Stomach (tissue), 9 donors: ENCODE results near the gene AIG1. TPM values are rescaled to one million over a fixed set of nuclear protein-coding genes. Genes with fewer than 3 reads are reported as not detected.

Experiments
- DNase-seq, 2 donors: peaks; one replicate each; pipeline versions ENCODE4 v3.0.0 to v3.0.0-alpha.2; 2013 to 2019
- H3K27ac ChIP-seq, 5 donors: fragments of 200-600 bp in 4 of 5; sonication (generic) in 4 of 5; one replicate each; pipeline ENCODE4 v1.5.1; 2013 to 2019; ENCODE audit warnings: mild to moderate bottlenecking in 1 of 5, moderate library complexity in 1 of 5
- H3K27me3 ChIP-seq, 3 donors: fragments of 200-600 bp; sonication (generic); one replicate each; pipeline ENCODE4 v1.5.1; 2017 to 2019; ENCODE audit warnings: mixed run types in 1 of 3
- H3K36me3 ChIP-seq, 4 donors: fragments of 200-600 bp; sonication (generic); 1 replicate in 3 of 4; 2 replicates in 1 of 4; pipeline ENCODE4 v1.5.1; 2016 to 2019
- H3K4me1 ChIP-seq, 4 donors: fragments of 200-600 bp; sonication (generic); one replicate each; pipeline ENCODE4 v1.5.1; 2016 to 2019
- H3K4me3 ChIP-seq, 4 donors: fragments of 200-600 bp; sonication (generic) in 3 of 4; one replicate each; pipeline ENCODE4 v1.5.1; 2016 to 2019; ENCODE audit warnings: mild to moderate bottlenecking in 1 of 4
- H3K9me3 ChIP-seq, 4 donors: fragments of 200-600 bp; sonication (generic); one replicate each; pipeline ENCODE4 v1.5.1; 2016 to 2019
- EP300 ChIP-seq: sonication (generic); formaldehyde crosslinking; IDR thresholded peaks from one replicate; pipeline ENCODE4 v1.6.1; 2017; ENCODE audit warnings: antibody characterized with exemption
- POLR2A ChIP-seq, 4 donors: fragments of 450-650 bp; IDR thresholded peaks; one replicate each; pipeline ENCODE4 v1.6.1; 2016; ENCODE audit warnings: antibody characterized with exemption in 4 of 4, control low read depth in 2 of 4, mild to moderate bottlenecking in 1 of 4, moderate library complexity in 1 of 4
- POLR2AphosphoS5 ChIP-seq, 3 donors: sonication (generic); formaldehyde crosslinking; IDR thresholded peaks; one replicate each; pipeline ENCODE4 v1.6.1; 2016; ENCODE audit warnings: antibody characterized with exemption in 3 of 3
- WGBS, 5 donors: extraction: QIAGEN DNeasy Blood & Tissue Kit in 3 of 5; methylation state at CpG; one replicate each; pipeline versions ENCODE4 v1.1.5 to v1.1.7; 2013 to 2018; 5-methylcytosine and 5-hydroxymethylcytosine counted together
- intact Hi-C: fragments of 100-400 bp; cut with DNase I; formaldehyde crosslinking; loops from one replicate; pipeline ENCODE4 v1.15.1; 2023; ENCODE audit warnings: low total_unique reads
- polyA plus RNA-seq, 3 donors: library from polyadenylated mRNA; stranded (reverse); fragments of 200-250 nt; gene quantifications; one replicate each; pipeline ENCODE4 v1.2.3, GENCODE V29; 2013
- total RNA-seq, 5 donors: library from RNA; depleted of rRNA; stranded (reverse); fragments of >200 nt; gene quantifications; one replicate each; pipeline versions ENCODE4 v1.1.0 to v1.2.3, GENCODE V29; 2014 to 2016
- TF ChIP-seq, protein P1 (sequence below), 7 experiments: fragments of 450-650 bp in 4 of 7; fragments of 200-600 bp in 3 of 7; sonication (generic) in 3 of 7; IDR thresholded peaks; one replicate each; pipeline ENCODE4 v1.5.1; 2016 to 2019; ENCODE audit warnings: antibody characterized with exemption in 7 of 7, control low read depth in 2 of 7, mild to moderate bottlenecking in 1 of 7
- donor health status: healthy with polysubstance abuse.
- donor health status: Bipolar disorder and iron deficiency.
- donor health status: healthy.

Gene AIG1
- total and polyA plus RNA-seq, 8 donors = 10.8 to 220 (median 29.7) TPM; not detected in 1

DNA sequence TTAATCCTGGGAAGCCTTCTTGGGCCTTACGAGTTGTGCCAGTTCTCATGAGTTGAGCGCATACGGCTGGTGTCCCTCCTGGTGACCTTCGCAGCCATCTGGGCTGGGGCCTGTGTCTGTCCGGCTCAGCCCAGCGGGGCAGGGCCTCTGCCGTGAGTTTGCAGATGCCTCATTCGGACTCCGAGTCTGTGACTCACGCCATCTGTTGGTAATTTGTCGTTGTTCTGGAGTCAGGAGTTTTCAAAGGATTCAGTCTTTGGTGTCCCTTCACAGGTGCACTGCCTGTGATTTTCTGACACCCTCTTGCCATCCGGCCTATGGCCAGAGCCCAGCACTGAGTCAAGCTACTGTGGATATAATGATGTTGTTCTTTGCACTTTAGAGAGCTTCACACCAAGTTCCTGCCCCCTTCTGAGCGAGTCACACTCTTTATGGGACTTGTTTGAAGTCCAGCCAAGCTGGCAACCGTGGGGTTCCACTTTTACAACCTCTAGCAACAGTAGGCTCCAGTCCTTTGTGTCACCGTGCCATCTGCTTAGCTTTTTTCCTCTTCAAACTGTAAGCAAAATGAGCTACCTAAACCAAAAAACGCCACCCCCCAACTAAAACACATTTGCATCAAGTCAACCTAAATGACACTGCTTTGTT lies 175.6 kb downstream of the AIG1 start:
- TF ChIP-seq, protein P1, sequence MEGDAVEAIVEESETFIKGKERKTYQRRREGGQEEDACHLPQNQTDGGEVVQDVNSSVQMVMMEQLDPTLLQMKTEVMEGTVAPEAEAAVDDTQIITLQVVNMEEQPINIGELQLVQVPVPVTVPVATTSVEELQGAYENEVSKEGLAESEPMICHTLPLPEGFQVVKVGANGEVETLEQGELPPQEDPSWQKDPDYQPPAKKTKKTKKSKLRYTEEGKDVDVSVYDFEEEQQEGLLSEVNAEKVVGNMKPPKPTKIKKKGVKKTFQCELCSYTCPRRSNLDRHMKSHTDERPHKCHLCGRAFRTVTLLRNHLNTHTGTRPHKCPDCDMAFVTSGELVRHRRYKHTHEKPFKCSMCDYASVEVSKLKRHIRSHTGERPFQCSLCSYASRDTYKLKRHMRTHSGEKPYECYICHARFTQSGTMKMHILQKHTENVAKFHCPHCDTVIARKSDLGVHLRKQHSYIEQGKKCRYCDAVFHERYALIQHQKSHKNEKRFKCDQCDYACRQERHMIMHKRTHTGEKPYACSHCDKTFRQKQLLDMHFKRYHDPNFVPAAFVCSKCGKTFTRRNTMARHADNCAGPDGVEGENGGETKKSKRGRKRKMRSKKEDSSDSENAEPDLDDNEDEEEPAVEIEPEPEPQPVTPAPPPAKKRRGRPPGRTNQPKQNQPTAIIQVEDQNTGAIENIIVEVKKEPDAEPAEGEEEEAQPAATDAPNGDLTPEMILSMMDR (IDR thresholded peaks at IDR 0.05) = no peak
- TF ChIP-seq POLR2A (IDR thresholded peaks at IDR 0.05) (no peak), POLR2AphosphoS5 (IDR thresholded peaks at IDR 0.05) (no peak), EP300 (no peak)
- Histone ChIP-seq H3K9me3 (no peaks in the 10 kb centered on the region), H3K36me3 (no peaks in the 10 kb centered on the region), H3K4me1 (no peaks in the 10 kb centered on the region), H3K4me3 (no peak overlapping the region), H3K27me3 (no peaks in the 10 kb centered on the region), H3K27ac (no peak overlapping the region)
- intact Hi-C loops = no loop called here
- DNase-seq = no peak
- 83 to 93% (median 88%) methylated on average over 16 of the region's 16 CpGs for WGBS, 5 donors

DNA sequence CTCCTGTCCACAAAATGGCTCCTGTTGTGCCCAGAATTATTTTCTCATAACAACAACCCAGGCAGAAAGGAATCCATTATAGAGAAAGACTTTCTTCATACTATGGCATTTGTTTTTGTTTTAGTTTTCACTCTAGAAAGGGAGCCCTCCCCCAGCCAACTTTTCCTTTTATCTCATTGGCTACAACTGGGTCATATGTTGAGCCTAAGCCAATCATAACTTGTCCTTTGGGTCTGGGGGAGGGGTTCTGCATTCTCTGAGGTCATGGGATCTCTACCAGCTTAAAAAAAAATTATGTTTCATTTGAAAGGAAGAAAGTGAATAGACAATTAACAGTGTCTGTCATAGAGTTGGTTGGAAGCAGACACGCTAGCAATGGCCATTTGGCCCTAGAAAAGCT lies 177.6 kb downstream of the AIG1 start:
- no peak for DNase-seq
- 97 to 100% (median 97%) methylated on average over 1 of the region's 1 CpG for WGBS, 5 donors
- intact Hi-C loops = no loop called here
- Histone ChIP-seq H3K4me1 (no peaks in the 10 kb centered on the region), H3K27me3 (no peaks in the 10 kb centered on the region), H3K27ac (no peak overlapping the region), H3K4me3 (no peak overlapping the region), H3K36me3 (no peaks in the 10 kb centered on the region), H3K9me3 (no peaks in the 10 kb centered on the region)
- TF ChIP-seq POLR2AphosphoS5 (IDR thresholded peaks at IDR 0.05) (no peak), POLR2A (IDR thresholded peaks at IDR 0.05) (no peak), EP300 (no peak)
- TF ChIP-seq, protein P1 (IDR thresholded peaks at IDR 0.05) = no peak

DNA sequence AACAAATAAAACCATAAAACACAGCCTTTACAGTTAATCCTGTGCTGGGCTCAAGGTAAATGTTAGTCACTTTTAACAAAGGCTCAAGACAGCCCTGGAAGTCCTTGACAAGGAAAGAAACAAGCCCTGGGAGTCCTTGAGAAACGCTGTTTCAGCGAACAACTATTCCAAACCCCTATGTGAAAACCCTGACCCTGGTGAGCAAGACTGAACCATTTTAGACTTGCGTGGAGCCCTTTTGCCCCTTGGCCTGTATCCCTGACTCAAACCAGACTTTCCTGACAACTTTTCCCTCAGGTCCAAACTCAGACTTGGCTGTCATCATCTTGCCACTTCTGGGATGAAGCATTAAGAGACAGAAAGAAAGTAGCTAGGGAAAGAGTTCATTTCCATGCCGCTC lies 180.4 kb downstream of the AIG1 start:
- 87 to 92% (median 90%) methylated on average over 4 of the region's 4 CpGs for WGBS, 5 donors
- no peak overlapping the region for H3K27ac ChIP-seq
- H3K9me3 ChIP-seq = no peaks in the 10 kb centered on the region
- no peaks in the 10 kb centered on the region for H3K4me1 ChIP-seq
- H3K27me3 ChIP-seq = no peaks in the 10 kb centered on the region
- intact Hi-C loops = no loop called here
- TF ChIP-seq EP300 (no peak), POLR2A (IDR thresholded peaks at IDR 0.05) (no peak), POLR2AphosphoS5 (IDR thresholded peaks at IDR 0.05) (no peak)
- TF ChIP-seq, protein P1 (IDR thresholded peaks at IDR 0.05) = no peak
- no peaks in the 10 kb centered on the region for H3K36me3 ChIP-seq
- DNase-seq = peak in 1 of 2 donors; percentile 18
- H3K4me3 ChIP-seq = no peak overlapping the region

DNA sequence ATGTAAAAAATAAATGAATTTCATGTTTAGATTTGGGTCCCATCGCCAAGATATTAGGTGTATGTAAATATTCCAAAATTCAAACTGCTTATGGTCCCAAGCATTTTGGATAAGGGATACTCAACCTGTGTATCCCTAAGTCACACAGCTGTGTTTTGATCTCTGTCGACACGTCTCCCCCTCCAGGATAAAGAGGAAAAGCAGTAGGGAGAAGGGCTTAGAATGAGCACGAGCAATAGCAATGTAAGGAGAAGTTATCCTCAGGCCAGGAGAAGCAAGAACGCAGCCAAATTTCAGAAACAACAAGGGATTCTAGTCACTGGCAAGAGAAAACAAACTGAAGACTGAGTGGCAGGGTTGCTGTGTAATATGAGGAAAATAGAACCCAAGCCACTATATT lies 181.2 kb downstream of the AIG1 start:
- Histone ChIP-seq H3K27me3 (no peaks in the 10 kb centered on the region), H3K4me1 (no peaks in the 10 kb centered on the region), H3K36me3 (no peaks in the 10 kb centered on the region), H3K9me3 (no peaks in the 10 kb centered on the region), H3K4me3 (no peak overlapping the region), H3K27ac (no peak overlapping the region)
- no peak for DNase-seq
- TF ChIP-seq POLR2A (IDR thresholded peaks at IDR 0.05) (no peak), POLR2AphosphoS5 (IDR thresholded peaks at IDR 0.05) (no peak), EP300 (no peak)
- TF ChIP-seq, protein P1 (IDR thresholded peaks at IDR 0.05) = no peak
- intact Hi-C loops = no loop called here
- WGBS, 5 donors = 86 to 95% (median 93%) methylated on average over 5 of the region's 5 CpGs
